OCI-LY1 (cell line): Measurements from ENCODE around the gene ZNF672.

Experiments used
- H2AFZ ChIP-seq: fragments of 200-600 bp; sonication (generic), shearing (Covaris generic); 2 replicates; pipeline ENCODE4 v1.6.0; 2014; ENCODE audit warnings: antibody characterized with exemption, mild to moderate bottlenecking, low read length
- H3F3A ChIP-seq: fragments of 200-600 bp; sonication (generic), shearing (Covaris generic); 2 replicates; pipeline ENCODE4 v1.6.0; 2014; ENCODE audit warnings: mild to moderate bottlenecking, antibody characterized with exemption, low read length, moderate library complexity; ENCODE audit not compliant: insufficient read depth
- H3K27ac ChIP-seq: fragments of 200-600 bp; sonication (generic); 2 replicates; pipeline ENCODE4 v1.5.1; 2014; ENCODE audit warnings: low read length, mixed run types, mild to moderate bottlenecking, low read depth; ENCODE audit not compliant: poor library complexity, severe bottlenecking
- H3K27me3 ChIP-seq: fragments of 200-600 bp; sonication (generic); 2 replicates; pipeline ENCODE4 v1.6.0; 2014; ENCODE audit warnings: antibody characterized with exemption, mild to moderate bottlenecking, low read length, moderate library complexity; ENCODE audit not compliant: insufficient read depth
- H3K36me3 ChIP-seq: fragments of 200-600 bp; sonication (generic); 2 replicates; pipeline ENCODE4 v1.6.1; 2014; ENCODE audit warnings: mild to moderate bottlenecking, antibody characterized with exemption, low read length, moderate library complexity, mixed read lengths; ENCODE audit not compliant: insufficient read depth
- H3K4me1 ChIP-seq: fragments of 200-600 bp; sonication (generic); 2 replicates; pipeline ENCODE4 v1.5.1; 2014; ENCODE audit warnings: mild to moderate bottlenecking, low read length, moderate library complexity; ENCODE audit not compliant: insufficient read depth, severe bottlenecking
- H3K4me2 ChIP-seq: fragments of 200-600 bp; sonication (generic), shearing (Covaris generic); 2 replicates; pipeline ENCODE4 v1.6.1; 2014; ENCODE audit warnings: low read length
- H3K4me3 ChIP-seq: fragments of 200-600 bp; sonication (generic); 2 replicates; pipeline ENCODE4 v1.5.1; 2014; ENCODE audit warnings: low read length, low read depth, mild to moderate bottlenecking, mixed read lengths; ENCODE audit not compliant: poor library complexity, severe bottlenecking
- H3K79me2 ChIP-seq: fragments of 200-600 bp; shearing (Covaris generic); 2 replicates; pipeline ENCODE4 v1.6.1; 2016; ENCODE audit warnings: mixed run types, low read length, mixed read lengths; ENCODE audit not compliant: insufficient read depth
- H3K9ac ChIP-seq: fragments of 200-600 bp; sonication (generic), shearing (Covaris generic); 2 replicates; pipeline ENCODE4 v1.6.1; 2014; ENCODE audit warnings: mild to moderate bottlenecking, low read length, mixed read lengths
- H3K9me2 ChIP-seq: fragments of 200-600 bp; sonication (generic), shearing (Covaris generic); 2 replicates; pipeline ENCODE4 v1.6.1; 2014; ENCODE audit warnings: low read depth, mild to moderate bottlenecking, low read length, mixed read lengths
- H3K9me3 ChIP-seq: fragments of 200-600 bp; shearing (Covaris generic); 2 replicates; pipeline ENCODE4 v1.6.1; 2014; ENCODE audit warnings: low read length, mixed read lengths
- H4K20me1 ChIP-seq: fragments of 200-600 bp; sonication (generic), shearing (Covaris generic); 2 replicates; pipeline ENCODE4 v1.6.0; 2016; ENCODE audit warnings: mild to moderate bottlenecking, low read length; ENCODE audit not compliant: insufficient read depth
- EZH2 ChIP-seq: fragments of 200-600 bp; sonication (generic), shearing (Covaris generic); IDR thresholded peaks from 2 replicates; pipeline ENCODE4 v1.8.0; 2017; ENCODE audit warnings: borderline replicate concordance, mixed run types, mild to moderate bottlenecking, antibody characterized with exemption, low read length, moderate library complexity, mixed read lengths
- TF ChIP-seq, protein P1 (sequence below): fragments of 200-600 bp; sonication (generic), shearing (Covaris generic); IDR thresholded peaks from 2 replicates; pipeline ENCODE4 v1.5.1; 2017; ENCODE audit warnings: mild to moderate bottlenecking, antibody characterized with exemption, low read length, moderate library complexity, mixed read lengths

ZNF672 gene

GRCh38 chr1:248851390-248851789, 13.4 kb downstream of the ZNF672 start:
- Histone ChIP-seq H2AFZ (no peak overlapping the region), H3K36me3 (peaks cover 74% of the 10 kb centered on the region), H3F3A (no peaks in the 10 kb centered on the region), H3K9ac (no peak overlapping the region), H3K9me2 (no peaks in the 10 kb centered on the region), H3K9me3 (no peaks in the 10 kb centered on the region), H3K27ac (no peak overlapping the region), H4K20me1 (no peaks in the 10 kb centered on the region), H3K4me2 (no peak overlapping the region), H3K4me1 (peaks cover 6% of the 10 kb centered on the region), H3K79me2 (no peaks in the 10 kb centered on the region), H3K27me3 (no peaks in the 10 kb centered on the region), H3K4me3 (no peak overlapping the region)
- TF ChIP-seq, protein P1, sequence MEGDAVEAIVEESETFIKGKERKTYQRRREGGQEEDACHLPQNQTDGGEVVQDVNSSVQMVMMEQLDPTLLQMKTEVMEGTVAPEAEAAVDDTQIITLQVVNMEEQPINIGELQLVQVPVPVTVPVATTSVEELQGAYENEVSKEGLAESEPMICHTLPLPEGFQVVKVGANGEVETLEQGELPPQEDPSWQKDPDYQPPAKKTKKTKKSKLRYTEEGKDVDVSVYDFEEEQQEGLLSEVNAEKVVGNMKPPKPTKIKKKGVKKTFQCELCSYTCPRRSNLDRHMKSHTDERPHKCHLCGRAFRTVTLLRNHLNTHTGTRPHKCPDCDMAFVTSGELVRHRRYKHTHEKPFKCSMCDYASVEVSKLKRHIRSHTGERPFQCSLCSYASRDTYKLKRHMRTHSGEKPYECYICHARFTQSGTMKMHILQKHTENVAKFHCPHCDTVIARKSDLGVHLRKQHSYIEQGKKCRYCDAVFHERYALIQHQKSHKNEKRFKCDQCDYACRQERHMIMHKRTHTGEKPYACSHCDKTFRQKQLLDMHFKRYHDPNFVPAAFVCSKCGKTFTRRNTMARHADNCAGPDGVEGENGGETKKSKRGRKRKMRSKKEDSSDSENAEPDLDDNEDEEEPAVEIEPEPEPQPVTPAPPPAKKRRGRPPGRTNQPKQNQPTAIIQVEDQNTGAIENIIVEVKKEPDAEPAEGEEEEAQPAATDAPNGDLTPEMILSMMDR, result no peak
- TF ChIP-seq EZH2, result no peak

DNA sequence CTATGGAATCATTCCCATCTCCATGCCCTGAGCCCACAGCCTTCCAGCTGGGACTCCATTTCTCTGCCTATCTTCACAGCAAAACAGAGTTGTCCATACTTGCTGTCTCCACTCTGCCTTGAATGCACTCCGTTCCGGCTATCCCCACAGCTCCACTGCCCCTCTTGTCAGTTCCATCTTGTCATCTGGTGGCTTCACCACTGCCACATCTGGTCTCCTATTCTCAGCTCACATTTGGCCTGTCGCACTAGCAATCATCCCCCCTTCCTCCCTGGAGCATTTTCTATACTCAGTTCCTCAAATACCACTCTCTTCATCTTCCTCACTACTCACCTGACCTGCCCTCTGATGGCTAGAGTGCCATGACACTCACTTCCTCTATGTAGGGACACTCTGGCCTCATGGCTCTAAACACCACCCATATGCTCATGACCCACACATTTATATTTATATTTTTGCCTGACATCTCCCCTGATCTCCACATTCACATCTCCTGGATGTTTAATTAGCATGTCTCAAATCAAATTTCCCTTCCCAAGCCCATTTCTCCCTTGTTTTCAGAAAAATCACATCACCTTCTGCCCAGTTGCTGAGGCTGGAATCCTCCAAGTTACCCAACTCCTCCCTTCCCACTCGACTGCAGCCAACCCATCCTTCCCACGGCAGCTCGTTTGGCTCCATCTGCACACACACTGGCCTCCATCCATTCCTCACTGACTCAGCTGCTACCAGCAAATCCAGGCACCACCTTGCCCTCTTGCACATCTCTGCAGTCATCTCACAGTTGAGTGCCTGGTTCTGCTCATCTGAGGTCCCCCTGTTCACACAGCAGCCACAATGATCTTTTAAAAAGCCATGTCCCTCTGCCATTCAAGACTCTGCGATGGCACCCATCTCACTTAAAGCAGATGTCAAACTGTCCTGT, 14.7 kb downstream of the ZNF672 start:
- Histone ChIP-seq H3K4me2 (no peak overlapping the region), H3K36me3 (peaks cover 61% of the 10 kb centered on the region), H3K27ac (no peak overlapping the region)

GRCh38 chr1:248853663-248854375, 15.8 kb downstream of the ZNF672 start:
- TF ChIP-seq, protein P1, result no peak
- no peak for TF ChIP-seq EZH2
- H3K36me3 ChIP-seq, result peaks cover 50% of the 10 kb centered on the region

More for the DNA sequence above, 14.7 kb downstream of the ZNF672 start:
- Histone ChIP-seq H3F3A (no peaks in the 10 kb centered on the region), H3K9me3 (no peaks in the 10 kb centered on the region), H2AFZ (no peak overlapping the region), H3K79me2 (no peaks in the 10 kb centered on the region), H3K9me2 (no peaks in the 10 kb centered on the region), H3K9ac (no peak overlapping the region), H3K4me1 (peaks cover 17% of the 10 kb centered on the region), H3K27me3 (no peaks in the 10 kb centered on the region), H3K4me3 (no peak overlapping the region), H4K20me1 (no peaks in the 10 kb centered on the region)
- no peak for TF ChIP-seq EZH2
- TF ChIP-seq, protein P1, result no peak

More at GRCh38 chr1:248853663-248854375, 15.8 kb downstream of the ZNF672 start:
- Histone ChIP-seq H4K20me1 (no peaks in the 10 kb centered on the region), H3K4me1 (peaks cover 25% of the 10 kb centered on the region), H3K4me3 (no peak overlapping the region), H3K9me3 (no peaks in the 10 kb centered on the region), H3K27ac (no peak overlapping the region), H3F3A (no peaks in the 10 kb centered on the region), H3K9ac (no peak overlapping the region), H2AFZ (no peak overlapping the region), H3K9me2 (no peaks in the 10 kb centered on the region), H3K4me2 (no peak overlapping the region), H3K27me3 (no peaks in the 10 kb centered on the region), H3K79me2 (no peaks in the 10 kb centered on the region)
